Keratinocyte (primary cell): ENCODE data around the gene OR6P1. TPM values are rescaled to one million over a fixed set of nuclear protein-coding genes. Genes with fewer than 3 reads are reported as not detected.

Source experiments
- DNase-seq: peaks from one replicate; pipeline ENCODE4 v3.0.0-alpha.2; 2011; ENCODE audit warnings: low read depth, missing footprints, low spot score
- FAIRE-seq: peaks from 2 replicates; lab custom pipeline; 2011; peaks lifted over from hg19 to GRCh38; lab: Jason Lieb, UNC
- H2AFZ ChIP-seq: 2 replicates; pipeline ENCODE4 v1.6.0; 2012; ENCODE audit warnings: low read length, control low read depth, inconsistent platforms; ENCODE audit not compliant: control insufficient read depth
- H3K27ac ChIP-seq: 2 replicates; pipeline ENCODE4 v1.5.1; 2011; ENCODE audit warnings: low read length; ENCODE audit not compliant: control insufficient read depth, insufficient read depth
- H3K27me3 ChIP-seq: 3 replicates; pipeline ENCODE4 v1.6.0; 2011; ENCODE audit warnings: low read length; ENCODE audit not compliant: control insufficient read depth, insufficient read depth; ENCODE audit errors: extremely low read depth
- H3K36me3 ChIP-seq, 2 experiments: 2 replicates in 1 of 2; 3 replicates in 1 of 2; pipeline ENCODE4 v1.5.1; 2011; ENCODE audit warnings: low read length in 2 of 2, mild to moderate bottlenecking in 1 of 2; ENCODE audit not compliant: control insufficient read depth in 2 of 2, insufficient read depth in 2 of 2; ENCODE audit errors: extremely low read depth in 1 of 2
- H3K4me1 ChIP-seq: 3 replicates; pipeline ENCODE4 v1.5.1; 2011; ENCODE audit warnings: low read length; ENCODE audit not compliant: control insufficient read depth, insufficient read depth; ENCODE audit errors: extremely low read depth
- H3K4me2 ChIP-seq: 3 replicates; pipeline ENCODE4 v1.6.0; 2011; ENCODE audit warnings: low read depth, low read length; ENCODE audit not compliant: control insufficient read depth, insufficient read depth; ENCODE audit errors: extremely low read depth
- H3K4me3 ChIP-seq, 3 experiments: fragments of 200-600 bp in 1 of 3; sonication (generic) in 1 of 3; 2 replicates in 2 of 3; 3 replicates in 1 of 3; pipeline ENCODE4 v1.5.1; 2011 to 2016; ENCODE audit warnings: low read length in 3 of 3, mild to moderate bottlenecking in 3 of 3, control low read depth in 2 of 3, inconsistent platforms in 1 of 3, low read depth in 1 of 3, mixed read lengths in 1 of 3, mixed run types in 1 of 3, moderate library complexity in 1 of 3; ENCODE audit not compliant: control insufficient read depth in 2 of 3, insufficient read depth in 2 of 3; ENCODE audit errors: extremely low read depth in 1 of 3
- H3K79me2 ChIP-seq: 2 replicates; pipeline ENCODE4 v1.6.0; 2012; ENCODE audit warnings: low read length; ENCODE audit not compliant: control insufficient read depth, insufficient read depth
- H3K9ac ChIP-seq: 3 replicates; pipeline ENCODE4 v1.6.0; 2011; ENCODE audit warnings: low read length; ENCODE audit not compliant: control insufficient read depth, insufficient read depth; ENCODE audit errors: extremely low read depth
- H3K9me1 ChIP-seq: 3 replicates; pipeline ENCODE4 v1.6.0; 2011; ENCODE audit warnings: low read length; ENCODE audit not compliant: control insufficient read depth, insufficient read depth; ENCODE audit errors: extremely low read depth
- H3K9me3 ChIP-seq: 2 replicates; pipeline ENCODE4 v1.5.1; 2012; ENCODE audit warnings: low read depth, low read length; ENCODE audit not compliant: control insufficient read depth
- H4K20me1 ChIP-seq: 3 replicates; pipeline ENCODE4 v1.6.0; 2011; ENCODE audit warnings: low read length; ENCODE audit not compliant: control insufficient read depth, insufficient read depth; ENCODE audit errors: extremely low read depth
- EZH2 ChIP-seq: IDR thresholded peaks from one replicate; pipeline ENCODE4 v1.6.1; 2012; ENCODE audit warnings: inconsistent platforms, mild to moderate bottlenecking, low read length, moderate library complexity
- dilution Hi-C: fragments of 300-500 bp; cut with MboI; formaldehyde crosslinking; loops from one replicate; pipeline ENCODE4 v1.7.0; 2020; ENCODE audit warnings: low sequenced_read_pairs; ENCODE audit not compliant: extremely low pct_ligation_motif_present
- polyA plus RNA-seq, 5 experiments: library from polyadenylated mRNA; depleted of rRNA in 3 of 5; stranded (reverse) in 3 of 5; stranded (forward) in 1 of 5; unstranded in 1 of 5; fragments of >200 nt; gene quantifications; 1 replicate in 1 of 5; 2 replicates in 3 of 5; 3 replicates in 1 of 5; pipeline versions ENCODE4 v1.2.1 to v1.2.3, GENCODE V29; 2011 to 2012; ENCODE audit warnings: missing spikeins in 2 of 5, low read depth in 1 of 5, low replicate concordance in 1 of 5
- TF ChIP-seq, protein P1 (sequence below), 3 experiments: IDR thresholded peaks in 1 of 3; conservative IDR thresholded peaks in 1 of 3; optimal IDR thresholded peaks in 1 of 3; 2 replicates in 2 of 3; 3 replicates in 1 of 3; pipeline versions ENCODE3 to v1.5.1; 2011; ENCODE audit warnings: low read length in 3 of 3, mild to moderate bottlenecking in 3 of 3, moderate library complexity in 2 of 3, control low read depth in 1 of 3, inconsistent platforms in 1 of 3; ENCODE audit not compliant: insufficient read depth in 2 of 3; ENCODE audit errors: extremely low read depth in 1 of 3

The OR6P1 gene
- polyA plus RNA-seq, 1 donor (not counting 4 experiments of a cell fraction or from before 2014, with no cell fraction given), result not detected

GRCh38 chr1:158534496-158534895 lies 35.9 kb downstream of the OR6P1 start:
- DNase-seq (no peak), FAIRE-seq (no peak)
- Histone ChIP-seq H4K20me1 (no peaks in the 10 kb centered on the region), H3K27me3 (no peaks in the 10 kb centered on the region), H3K9me1 (no peaks in the 10 kb centered on the region), H3K9ac (no peak overlapping the region), H3K9me3 (no peaks in the 10 kb centered on the region), H3K27ac (no peak overlapping the region), H3K4me1 (no peaks in the 10 kb centered on the region), H3K36me3 (no peaks in the 10 kb centered on the region), H2AFZ (no peak overlapping the region), H3K79me2 (no peaks in the 10 kb centered on the region), H3K4me3 (no peak overlapping the region), H3K4me2 (no peak overlapping the region)
- TF ChIP-seq EZH2, result no peak
- TF ChIP-seq, protein P1, sequence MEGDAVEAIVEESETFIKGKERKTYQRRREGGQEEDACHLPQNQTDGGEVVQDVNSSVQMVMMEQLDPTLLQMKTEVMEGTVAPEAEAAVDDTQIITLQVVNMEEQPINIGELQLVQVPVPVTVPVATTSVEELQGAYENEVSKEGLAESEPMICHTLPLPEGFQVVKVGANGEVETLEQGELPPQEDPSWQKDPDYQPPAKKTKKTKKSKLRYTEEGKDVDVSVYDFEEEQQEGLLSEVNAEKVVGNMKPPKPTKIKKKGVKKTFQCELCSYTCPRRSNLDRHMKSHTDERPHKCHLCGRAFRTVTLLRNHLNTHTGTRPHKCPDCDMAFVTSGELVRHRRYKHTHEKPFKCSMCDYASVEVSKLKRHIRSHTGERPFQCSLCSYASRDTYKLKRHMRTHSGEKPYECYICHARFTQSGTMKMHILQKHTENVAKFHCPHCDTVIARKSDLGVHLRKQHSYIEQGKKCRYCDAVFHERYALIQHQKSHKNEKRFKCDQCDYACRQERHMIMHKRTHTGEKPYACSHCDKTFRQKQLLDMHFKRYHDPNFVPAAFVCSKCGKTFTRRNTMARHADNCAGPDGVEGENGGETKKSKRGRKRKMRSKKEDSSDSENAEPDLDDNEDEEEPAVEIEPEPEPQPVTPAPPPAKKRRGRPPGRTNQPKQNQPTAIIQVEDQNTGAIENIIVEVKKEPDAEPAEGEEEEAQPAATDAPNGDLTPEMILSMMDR (optimal IDR thresholded peaks at IDR 0.05 in 1 of 3, IDR thresholded peaks at IDR 0.05 in 1 of 3, conservative IDR thresholded peaks at IDR 0.05 in 1 of 3; ENCODE audit: extremely low read depth in 1 of 3, insufficient read depth in 2 of 3, low read length in 3 of 3), result no peak
- dilution Hi-C loops, result no loop called here

DNA sequence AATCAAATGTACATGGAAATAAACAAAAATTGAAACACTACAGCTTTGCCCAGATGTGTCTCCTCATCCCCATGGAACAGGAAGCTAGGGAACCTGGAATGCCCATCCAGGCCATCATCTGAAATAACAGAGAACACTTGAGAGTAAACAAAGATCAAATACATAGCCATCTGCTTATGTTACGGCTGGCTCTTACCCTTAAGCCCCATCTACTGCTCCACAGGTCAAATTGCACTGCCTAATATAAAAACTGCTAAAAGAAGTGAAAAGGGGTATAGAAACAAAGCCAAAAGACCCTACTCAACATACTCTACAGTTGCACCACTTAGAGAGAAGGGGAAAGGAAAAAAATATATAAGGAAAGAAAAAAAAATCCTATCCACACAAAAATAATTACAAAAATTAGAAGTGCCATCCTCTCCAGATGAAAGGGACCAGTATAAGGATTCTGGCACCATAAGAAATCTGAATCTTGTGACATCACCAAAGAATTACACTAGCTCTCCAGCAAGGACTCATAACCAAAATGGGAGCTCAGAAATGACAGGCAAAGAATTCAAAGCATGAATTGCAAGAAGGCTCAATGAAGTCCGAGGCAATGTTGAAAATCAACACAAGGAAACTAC lies 43.1 kb downstream of the OR6P1 start:
- no peak for DNase-seq
- no peaks in the 10 kb centered on the region for H3K36me3 ChIP-seq
- no peaks in the 10 kb centered on the region for H3K4me1 ChIP-seq
- no peaks in the 10 kb centered on the region for H3K27me3 ChIP-seq
- no peak for TF ChIP-seq EZH2
- TF ChIP-seq, protein P1 (optimal IDR thresholded peaks at IDR 0.05 in 1 of 3, IDR thresholded peaks at IDR 0.05 in 1 of 3, conservative IDR thresholded peaks at IDR 0.05 in 1 of 3; ENCODE audit: extremely low read depth in 1 of 3, insufficient read depth in 2 of 3, low read length in 3 of 3), result peak; percentile 30 to 43 (median 37)
- no peaks in the 10 kb centered on the region for H3K9me3 ChIP-seq
- peak; percentile 51 for FAIRE-seq
- no peak overlapping the region for H3K27ac ChIP-seq
- no peak overlapping the region for H2AFZ ChIP-seq
- no peak overlapping the region for H3K4me3 ChIP-seq
- no peaks in the 10 kb centered on the region for H3K9me1 ChIP-seq
- no peak overlapping the region for H3K9ac ChIP-seq
- H3K4me2 ChIP-seq, result no peak overlapping the region
- no peaks in the 10 kb centered on the region for H4K20me1 ChIP-seq
- dilution Hi-C loops, result no loop called here
- no peaks in the 10 kb centered on the region for H3K79me2 ChIP-seq
